CD4-positive, alpha-beta T cell (primary cell): ENCODE measurements around the gene SLC27A4. TPM values are rescaled to one million over a fixed set of nuclear protein-coding genes. Genes with fewer than 3 reads are reported as not detected.

ENCODE experiments used
- ATAC-seq: fragments of 200-7000 bp; cut with Tn5 transposase; one replicate; pipeline ENCODE4 v1.10.0; 2022; ENCODE audit warnings: mild to moderate bottlenecking; ENCODE audit not compliant: poor library complexity
- CTCF ChIA-PET: fragments of 350-600 bp; sonication (Branson Sonifier 250); formaldehyde crosslinking; loops from one replicate; lab custom pipeline; 2021; ENCODE audit warnings: antibody characterized with exemption, inconsistent platforms; lab: Charles Lee
- POLR2A ChIA-PET: fragments of 350-600 bp; sonication (Branson Sonifier 250); formaldehyde crosslinking; loops from one replicate; lab custom pipeline; 2021; ENCODE audit warnings: antibody characterized with exemption, inconsistent platforms; lab: Charles Lee
- DNase-seq, 14 experiments: peaks; one replicate each; pipeline ENCODE4 v3.0.0-alpha.2; 2013 to 2020; ENCODE audit warnings: mixed read lengths in 2 of 14
- H3K27ac ChIP-seq, 2 donors: one replicate each; pipeline versions ENCODE4 v1.5.1 to v1.7.0; 2013; ENCODE audit warnings: low read length in 2 of 2, low read depth in 1 of 2, mild to moderate bottlenecking in 1 of 2
- H3K27me3 ChIP-seq, 2 experiments: 1 replicate in 1 of 2; 2 replicates in 1 of 2; pipeline versions ENCODE4 v1.6.1 to v1.7.0; 2013; ENCODE audit warnings: low read length in 2 of 2, control low read depth in 1 of 2, mild to moderate bottlenecking in 1 of 2, moderate library complexity in 1 of 2; ENCODE audit not compliant: insufficient read depth in 2 of 2, control insufficient read depth in 1 of 2
- H3K36me3 ChIP-seq: one replicate; pipeline ENCODE4 v1.6.1; 2013; ENCODE audit warnings: low read length, control low read depth; ENCODE audit not compliant: insufficient read depth
- H3K4me1 ChIP-seq: one replicate; pipeline ENCODE4 v1.6.1; 2013; ENCODE audit warnings: low read length, control low read depth; ENCODE audit not compliant: insufficient read depth
- H3K4me3 ChIP-seq: one replicate; pipeline ENCODE4 v1.5.1; 2013; ENCODE audit warnings: mild to moderate bottlenecking, low read length, moderate library complexity
- H3K9me3 ChIP-seq, 2 experiments: 1 replicate in 1 of 2; 2 replicates in 1 of 2; pipeline versions ENCODE4 v1.6.1 to v1.7.0; 2013; ENCODE audit warnings: low read length in 2 of 2, mild to moderate bottlenecking in 2 of 2, control low read depth in 1 of 2, moderate library complexity in 1 of 2; ENCODE audit not compliant: control insufficient read depth in 1 of 2, insufficient read depth in 1 of 2
- H3K27ac Mint-ChIP-seq: one replicate; pipeline ENCODE4 v1.8.0; 2020; ENCODE audit warnings: mixed read lengths
- H3K27me3 Mint-ChIP-seq: one replicate; pipeline ENCODE4 v1.8.0; 2021; ENCODE audit warnings: mixed read lengths
- H3K36me3 Mint-ChIP-seq: one replicate; pipeline ENCODE4 v1.8.0; 2021; ENCODE audit warnings: low read depth, mixed read lengths
- H3K4me1 Mint-ChIP-seq: one replicate; pipeline ENCODE4 v1.8.0; 2021; ENCODE audit warnings: low read depth, mixed read lengths
- H3K4me3 Mint-ChIP-seq: one replicate; pipeline ENCODE4 v1.8.0; 2020; ENCODE audit warnings: mild to moderate bottlenecking, mixed read lengths
- H3K9me3 Mint-ChIP-seq: one replicate; pipeline ENCODE4 v1.8.0; 2020; ENCODE audit warnings: mixed read lengths
- intact Hi-C, 2 experiments: fragments of 100-400 bp; cut with DNase I in 1 of 2; cut with micrococcal nuclease in 1 of 2; formaldehyde crosslinking; loops; one replicate each; pipeline versions ENCODE4 v1.15.1 to v1.9.0; 2023 to 2025; cut with DNase I, micrococcal nuclease
- total RNA-seq, 174 experiments: library from RNA in 2 of 174; stranded (reverse) in 2 of 174; gene quantifications; one replicate each; pipeline ENCODE4 v1.2.3 and lab custom pipeline; 2021 to 2026
- TF ChIP-seq, protein P1 (sequence below): fragments of 200-600 bp; IDR thresholded peaks from one replicate; pipeline ENCODE4 v1.8.0; 2022; ENCODE audit warnings: antibody characterized with exemption, mild to moderate bottlenecking

Gene SLC27A4
- total RNA-seq, 2 experiments from 2014 or later: 2.2 to 3.1 TPM

DNA sequence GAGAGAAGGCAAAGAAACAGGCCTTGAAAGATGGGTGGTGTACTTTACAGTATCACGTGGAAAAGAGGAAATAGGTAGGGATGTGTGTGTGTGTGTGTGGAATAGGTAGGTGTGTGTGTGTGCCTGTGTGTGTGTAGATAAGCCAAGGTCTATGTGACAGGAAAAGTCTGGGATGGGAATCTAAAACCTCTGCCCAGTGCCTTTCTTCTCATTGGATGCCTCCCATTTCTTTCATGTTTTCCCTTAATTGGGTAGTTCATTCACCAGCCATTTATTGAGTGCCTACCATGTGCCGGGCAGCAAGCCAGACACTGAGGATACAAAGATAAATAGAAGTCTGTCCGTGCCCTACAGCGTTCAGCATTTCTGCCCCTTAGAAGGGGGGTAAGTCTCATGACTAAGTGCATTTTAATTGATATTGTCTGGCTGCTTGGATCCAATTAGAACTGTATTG, 31.9 kb downstream of the SLC27A4 start:
- ATAC-seq: no peak
- Mint-ChIP-seq H3K36me3 (peaks cover 51% of the 10 kb centered on the region), H3K27ac (peak overlapping the region; percentile 94), H3K4me1 (peaks cover 34% of the 10 kb centered on the region), H3K27me3 (no peaks in the 10 kb centered on the region), H3K4me3 (peak overlapping the region; percentile 97), H3K9me3 (no peaks in the 10 kb centered on the region)
- Histone ChIP-seq H3K27me3 (no peaks in the 10 kb centered on the region), H3K4me3 (peak overlapping the region; percentile 93), H3K36me3 (peaks cover 25% of the 10 kb centered on the region), H3K9me3 (no peaks in the 10 kb centered on the region), H3K4me1 (peaks cover 20% of the 10 kb centered on the region), H3K27ac (peak overlapping the region in 1 of 2 donors; percentile 68)
- ChIA-PET CTCF (interaction anchor here (2.7 kb wide), 1 partner anchor 10 kb away, joined by 27 read pairs; no protein-coding TSS in a partner anchor), POLR2A (interaction anchor here (1.7 to 2.9 kb wide), 7 partner anchors 11 to 399 kb away, joined by 7 to 30 read pairs (median 8); partner anchors contain the start of genes CERCAM, GLE1, GOLGA2 and SWI5)
- DNase-seq: no peak
- intact Hi-C loops: loop anchor here (5.0 kb wide), 3 partner anchors 80 to 400 kb away; partner anchors contain the start of genes ODF2 (in 1 of the 2) and ZER1 (in 1 of the 2)
- TF ChIP-seq, protein P1, sequence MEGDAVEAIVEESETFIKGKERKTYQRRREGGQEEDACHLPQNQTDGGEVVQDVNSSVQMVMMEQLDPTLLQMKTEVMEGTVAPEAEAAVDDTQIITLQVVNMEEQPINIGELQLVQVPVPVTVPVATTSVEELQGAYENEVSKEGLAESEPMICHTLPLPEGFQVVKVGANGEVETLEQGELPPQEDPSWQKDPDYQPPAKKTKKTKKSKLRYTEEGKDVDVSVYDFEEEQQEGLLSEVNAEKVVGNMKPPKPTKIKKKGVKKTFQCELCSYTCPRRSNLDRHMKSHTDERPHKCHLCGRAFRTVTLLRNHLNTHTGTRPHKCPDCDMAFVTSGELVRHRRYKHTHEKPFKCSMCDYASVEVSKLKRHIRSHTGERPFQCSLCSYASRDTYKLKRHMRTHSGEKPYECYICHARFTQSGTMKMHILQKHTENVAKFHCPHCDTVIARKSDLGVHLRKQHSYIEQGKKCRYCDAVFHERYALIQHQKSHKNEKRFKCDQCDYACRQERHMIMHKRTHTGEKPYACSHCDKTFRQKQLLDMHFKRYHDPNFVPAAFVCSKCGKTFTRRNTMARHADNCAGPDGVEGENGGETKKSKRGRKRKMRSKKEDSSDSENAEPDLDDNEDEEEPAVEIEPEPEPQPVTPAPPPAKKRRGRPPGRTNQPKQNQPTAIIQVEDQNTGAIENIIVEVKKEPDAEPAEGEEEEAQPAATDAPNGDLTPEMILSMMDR: no peak

DNA sequence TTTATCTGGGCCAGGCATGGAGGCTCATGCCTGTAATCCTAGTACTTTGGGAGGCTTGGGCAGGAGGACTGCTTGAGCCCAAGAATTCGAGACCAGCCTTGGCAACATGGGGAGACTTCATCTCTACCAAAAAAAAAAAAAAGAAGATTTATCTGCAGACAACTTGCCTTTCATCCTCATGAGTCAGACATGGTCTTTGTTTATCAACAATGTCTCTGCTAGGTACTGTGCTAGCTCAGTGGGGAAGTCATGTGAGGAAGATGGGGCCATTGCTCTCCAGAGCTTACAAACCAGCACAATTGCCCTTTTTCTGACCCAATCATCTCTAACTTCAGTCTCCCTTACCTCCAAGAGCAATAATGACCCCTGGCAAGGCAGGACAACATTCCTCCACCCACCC, 32.5 kb downstream of the SLC27A4 start:
- TF ChIP-seq, protein P1: no peak
- Histone ChIP-seq H3K27me3 (no peaks in the 10 kb centered on the region), H3K4me1 (peaks cover 20% of the 10 kb centered on the region), H3K36me3 (peaks cover 30% of the 10 kb centered on the region), H3K27ac (no peak overlapping the region), H3K4me3 (no peak overlapping the region), H3K9me3 (no peaks in the 10 kb centered on the region)
- Mint-ChIP-seq H3K9me3 (no peaks in the 10 kb centered on the region), H3K4me1 (peaks cover 34% of the 10 kb centered on the region), H3K4me3 (peak overlapping the region; percentile 97), H3K27me3 (no peaks in the 10 kb centered on the region), H3K36me3 (peaks cover 54% of the 10 kb centered on the region), H3K27ac (peak overlapping the region; percentile 94)
- ATAC-seq (no peak), DNase-seq (no peak)
- ChIA-PET CTCF (no interaction called here), POLR2A (no interaction called here)
- intact Hi-C loops: loop anchor here (5.0 kb wide), 3 partner anchors 80 to 400 kb away; partner anchors contain the start of genes ODF2 (in 1 of the 2) and ZER1 (in 1 of the 2)

GRCh38 chr9:128374221-128374675, 33.9 kb downstream of the SLC27A4 start:
- peaks cover 67% of the 10 kb centered on the region for H3K36me3 Mint-ChIP-seq
- Histone ChIP-seq H3K4me1 (peaks cover 20% of the 10 kb centered on the region), H3K4me3 (no peak overlapping the region), H3K36me3 (peaks cover 43% of the 10 kb centered on the region), H3K9me3 (no peaks in the 10 kb centered on the region), H3K27me3 (no peaks in the 10 kb centered on the region), H3K27ac (no peak overlapping the region)
- no peak for DNase-seq
- no peaks in the 10 kb centered on the region for H3K9me3 Mint-ChIP-seq
- H3K4me3 Mint-ChIP-seq: no peak overlapping the region
- no peak for ATAC-seq
- intact Hi-C loops: loop anchor here (5.0 kb wide), 3 partner anchors 78 to 398 kb away; partner anchors contain the start of genes ODF2 (in 1 of the 2) and ZER1 (in 1 of the 2)
- no peaks in the 10 kb centered on the region for H3K27me3 Mint-ChIP-seq
- H3K4me1 Mint-ChIP-seq: peaks cover 34% of the 10 kb centered on the region
- ChIA-PET CTCF (no interaction called here), POLR2A (no interaction called here)
- H3K27ac Mint-ChIP-seq: no peak overlapping the region
- TF ChIP-seq, protein P1: no peak
